ENCODE results near the gene KLHL17.

- TF ChIP-seq, protein P1, sequence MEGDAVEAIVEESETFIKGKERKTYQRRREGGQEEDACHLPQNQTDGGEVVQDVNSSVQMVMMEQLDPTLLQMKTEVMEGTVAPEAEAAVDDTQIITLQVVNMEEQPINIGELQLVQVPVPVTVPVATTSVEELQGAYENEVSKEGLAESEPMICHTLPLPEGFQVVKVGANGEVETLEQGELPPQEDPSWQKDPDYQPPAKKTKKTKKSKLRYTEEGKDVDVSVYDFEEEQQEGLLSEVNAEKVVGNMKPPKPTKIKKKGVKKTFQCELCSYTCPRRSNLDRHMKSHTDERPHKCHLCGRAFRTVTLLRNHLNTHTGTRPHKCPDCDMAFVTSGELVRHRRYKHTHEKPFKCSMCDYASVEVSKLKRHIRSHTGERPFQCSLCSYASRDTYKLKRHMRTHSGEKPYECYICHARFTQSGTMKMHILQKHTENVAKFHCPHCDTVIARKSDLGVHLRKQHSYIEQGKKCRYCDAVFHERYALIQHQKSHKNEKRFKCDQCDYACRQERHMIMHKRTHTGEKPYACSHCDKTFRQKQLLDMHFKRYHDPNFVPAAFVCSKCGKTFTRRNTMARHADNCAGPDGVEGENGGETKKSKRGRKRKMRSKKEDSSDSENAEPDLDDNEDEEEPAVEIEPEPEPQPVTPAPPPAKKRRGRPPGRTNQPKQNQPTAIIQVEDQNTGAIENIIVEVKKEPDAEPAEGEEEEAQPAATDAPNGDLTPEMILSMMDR (IDR thresholded peaks at IDR 0.05; ENCODE audit: low read depth, low read length, missing input control): no peak
- no peak for TF ChIP-seq SP1 (IDR thresholded peaks at IDR 0.05)
Observed at GRCh38 chr1:929712-930632, 30.4 kb upstream of the KLHL17 start.
